Stimulated activated CD8-positive, alpha-beta memory T cell treated with anti-CD3 and anti-CD28 coated beads, Interleukin-15, amount 100 ng/mL, for 1 hour (primary cell): ENCODE data around the gene FTO.
"Not testable (repeated sequence)": the region's sequence is repeated elsewhere in the genome, so short reads cannot be mapped to it uniquely, and the experiment has no call there.

ENCODE experiments used
- DNase-seq: peaks from one replicate; pipeline ENCODE4 v3.0.0-alpha.2; 2020; ENCODE audit warnings: low read depth

The FTO gene

DNA sequence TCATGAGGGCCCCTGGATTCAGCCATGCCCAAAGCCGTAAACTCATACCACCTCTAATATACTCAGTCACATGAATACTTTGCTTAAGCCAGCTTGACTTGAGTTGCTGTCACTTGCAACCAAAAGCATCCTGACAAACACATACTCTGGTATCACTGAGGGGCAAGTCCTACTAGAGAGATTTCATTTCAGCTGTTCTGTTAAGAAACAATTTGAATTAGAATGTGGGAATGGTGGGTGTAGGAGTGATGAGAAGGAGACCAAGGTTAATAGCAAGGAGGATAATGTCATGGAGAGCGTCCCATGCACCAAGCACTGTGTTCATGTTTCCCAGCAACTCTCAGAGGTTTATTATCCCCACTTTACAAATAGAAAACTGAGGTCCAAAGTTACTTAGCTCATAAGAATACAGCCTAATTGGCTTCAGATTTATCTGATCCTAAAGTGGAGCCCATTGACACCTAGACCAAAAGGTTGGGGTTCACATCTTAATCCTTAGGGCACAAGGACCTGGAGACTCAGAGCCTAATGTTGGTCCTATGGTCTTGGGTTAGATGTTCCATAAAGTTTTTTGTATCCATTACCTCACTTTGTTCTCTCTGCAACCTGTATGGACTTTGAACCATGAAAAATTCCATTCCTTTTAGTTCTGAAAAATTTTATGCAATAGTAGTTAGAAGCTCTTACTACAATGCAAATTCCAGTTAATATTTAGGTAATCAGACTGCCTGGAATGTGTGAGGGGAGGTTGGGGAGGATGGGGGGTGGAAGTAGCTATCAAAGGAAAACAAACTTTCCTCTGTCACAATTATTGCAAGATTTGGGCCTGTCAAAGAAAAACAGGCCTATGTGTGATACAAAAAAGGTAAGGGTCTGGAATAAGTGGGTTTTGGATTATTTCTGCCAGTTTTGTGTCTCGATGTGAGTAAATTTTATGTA, 476.7 kb downstream of the FTO start:
- DNase-seq = no peak

DNA sequence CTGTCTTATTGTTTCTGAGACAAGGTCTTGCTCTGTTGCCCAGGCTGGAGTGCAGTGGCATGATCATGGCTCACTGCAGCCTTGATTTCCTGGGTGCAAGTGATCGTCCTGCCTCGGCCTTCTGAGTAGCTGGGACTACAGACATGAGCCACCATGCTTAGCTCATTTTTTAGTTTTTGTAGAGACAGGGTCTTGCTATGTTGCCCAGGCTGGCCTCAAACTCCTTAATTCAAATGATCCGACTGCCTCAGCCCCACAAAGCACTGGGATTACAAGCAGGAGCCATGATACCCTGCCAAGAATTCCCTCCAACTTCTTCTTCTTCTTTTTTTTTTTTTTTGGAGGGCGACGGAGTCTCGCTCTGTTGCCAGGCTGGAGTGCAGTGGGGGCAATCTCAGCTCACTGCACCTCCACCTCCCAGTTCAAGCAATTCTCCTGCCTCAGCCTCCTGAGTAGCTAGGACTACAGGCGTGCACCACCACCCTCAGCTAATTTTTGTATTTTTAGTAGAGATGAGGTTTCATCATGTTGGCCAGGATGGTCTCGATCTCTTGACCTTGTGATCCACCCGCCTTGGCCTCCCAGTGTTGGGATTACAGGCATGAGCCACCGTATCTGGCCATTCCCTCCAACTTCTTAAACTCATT, 477.9 kb downstream of the FTO start:
- DNase-seq = not testable (repeated sequence)

DNA sequence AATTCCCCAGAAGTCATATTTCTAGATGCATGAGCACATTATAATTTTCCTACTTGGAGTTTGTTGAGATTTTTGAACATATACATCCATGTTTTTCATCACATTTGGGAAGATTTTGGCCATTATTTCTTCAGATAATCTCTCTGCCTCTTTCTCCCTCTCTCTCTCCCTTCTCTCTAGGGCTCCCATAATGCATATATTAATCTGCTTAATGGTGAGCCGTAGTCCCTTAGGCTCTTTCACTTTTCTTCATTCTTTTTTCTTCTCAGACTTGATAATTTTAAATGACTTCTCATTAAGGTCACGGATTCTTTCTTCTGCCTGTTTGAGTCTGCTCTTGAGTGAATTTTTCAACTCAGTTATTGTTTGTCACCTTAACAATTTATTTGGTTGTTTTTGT, 481.1 kb downstream of the FTO start:
- no peak for DNase-seq

DNA sequence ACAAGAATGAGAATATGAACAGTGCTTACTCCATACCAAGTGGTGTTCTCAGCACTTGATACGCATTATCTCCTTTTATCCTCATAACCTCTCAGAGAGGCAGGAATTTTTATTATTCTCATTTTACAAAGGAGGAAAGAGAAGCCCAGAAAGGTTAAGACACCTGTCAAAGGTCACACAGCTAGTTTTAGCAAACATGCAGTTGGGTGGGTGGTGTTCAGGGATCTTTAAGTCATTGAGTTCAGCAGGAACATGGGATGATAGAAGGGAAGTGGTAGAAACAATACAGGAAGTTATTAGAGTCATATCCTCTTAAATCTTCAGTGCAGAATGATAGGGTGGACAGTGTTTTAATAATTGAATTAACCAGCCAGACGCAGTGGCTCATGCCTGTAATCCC, 487.2 kb downstream of the FTO start:
- DNase-seq = no peak

DNA sequence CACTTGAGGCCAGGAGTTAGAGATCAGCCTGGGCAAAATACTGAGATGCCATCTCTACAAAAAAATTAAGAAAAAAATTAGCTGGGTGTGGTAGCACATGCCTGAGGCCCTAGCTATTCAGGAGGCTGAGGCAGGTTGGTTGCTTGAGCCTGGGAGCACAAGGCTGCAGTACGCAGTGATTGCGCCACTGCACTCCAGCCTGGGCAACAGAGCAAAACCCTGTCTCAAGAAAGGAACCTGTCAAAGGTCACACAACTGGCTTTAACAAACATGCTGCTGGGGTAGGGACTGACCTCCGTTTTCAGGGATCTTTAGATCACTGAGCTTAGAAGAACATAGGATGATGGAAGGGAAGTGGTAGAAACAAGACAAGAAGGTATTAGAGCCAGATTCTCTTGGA, 487.6 kb downstream of the FTO start:
- no peak for DNase-seq

DNA sequence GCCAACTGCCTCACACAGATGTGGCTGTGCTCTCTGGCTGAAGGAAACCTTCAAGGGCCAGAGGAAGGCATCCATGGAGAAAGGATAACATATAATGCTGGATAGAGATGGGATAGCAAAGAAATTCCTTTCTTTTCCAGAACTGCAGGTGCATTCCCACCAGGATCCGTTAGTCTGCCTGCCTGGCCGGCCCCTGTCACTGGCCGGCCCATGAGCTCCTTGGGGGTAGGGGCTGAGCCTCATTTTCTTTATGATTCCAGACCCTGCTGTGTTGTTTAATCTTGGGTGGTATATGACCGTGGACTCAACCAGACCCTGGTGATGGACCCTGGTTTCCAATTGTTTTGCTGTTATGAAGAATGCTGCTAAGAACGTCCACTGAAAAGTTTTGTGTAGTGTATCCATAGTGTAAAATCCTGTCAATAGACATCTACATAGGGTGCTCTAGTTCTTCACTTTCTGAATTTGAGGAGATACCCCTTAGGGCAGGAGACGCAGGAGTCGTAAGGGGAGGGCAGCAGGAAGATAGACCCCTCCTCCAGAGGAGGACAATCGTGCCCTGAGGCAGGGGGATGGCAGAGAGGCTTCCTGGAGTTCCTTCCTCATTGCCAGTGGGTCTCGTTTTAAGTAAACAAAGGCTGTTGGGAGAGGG, 489.2 kb downstream of the FTO start:
- no peak for DNase-seq

DNA sequence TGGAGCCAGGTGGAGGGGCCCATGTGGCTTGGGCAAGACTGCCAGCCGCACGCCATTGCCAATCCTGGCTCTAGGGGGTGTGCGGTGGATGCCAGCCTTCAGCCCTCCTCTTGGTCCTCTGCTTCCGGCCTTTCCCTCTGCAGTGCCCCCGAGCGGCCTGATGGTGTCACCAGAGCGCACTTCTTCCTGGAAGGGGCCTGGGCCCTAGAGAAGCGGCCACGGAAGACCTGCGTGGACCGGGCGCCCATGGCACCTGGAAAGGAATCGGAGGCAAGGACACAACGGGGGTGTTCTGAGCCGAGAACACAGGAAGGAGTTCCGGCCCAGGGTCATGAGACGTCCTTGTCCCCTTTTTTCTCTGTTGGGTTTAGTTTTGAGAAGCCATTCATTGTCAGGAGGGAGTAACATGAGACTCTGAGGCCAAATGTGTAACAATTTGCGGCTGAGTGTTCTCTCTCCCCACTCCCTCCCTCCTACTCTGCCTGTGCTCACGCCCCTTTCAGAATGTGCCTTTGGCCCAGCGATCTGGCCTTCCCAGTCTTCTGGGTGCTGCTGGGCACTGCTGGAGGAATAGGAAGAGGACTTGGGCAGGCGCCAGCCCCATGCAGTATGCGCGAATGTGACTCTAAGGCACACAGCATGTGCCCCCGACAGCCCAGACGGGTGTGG, 489.8 kb downstream of the FTO start:
- DNase-seq = no peak

DNA sequence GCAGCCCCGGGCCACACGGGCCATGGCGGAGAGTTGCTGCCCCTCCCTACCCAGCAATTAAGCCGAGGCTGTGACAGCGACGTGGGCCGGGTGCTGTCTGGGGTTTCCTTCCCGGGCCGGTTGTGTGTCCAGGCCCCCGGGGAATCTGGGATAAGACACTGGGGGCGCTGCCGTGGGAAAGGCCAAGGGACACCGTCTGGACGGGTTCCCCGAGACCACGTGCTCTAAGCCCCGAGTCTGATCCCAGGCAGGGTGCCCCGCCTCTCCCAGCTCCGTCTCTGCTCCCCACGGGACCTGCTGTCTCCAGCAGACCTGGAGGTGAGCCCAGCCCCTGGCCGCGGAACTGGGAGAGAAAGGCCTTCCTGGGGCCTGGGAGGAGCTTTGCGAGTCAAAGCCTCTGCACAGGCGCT, 490.4 kb downstream of the FTO start:
- no peak for DNase-seq

DNA sequence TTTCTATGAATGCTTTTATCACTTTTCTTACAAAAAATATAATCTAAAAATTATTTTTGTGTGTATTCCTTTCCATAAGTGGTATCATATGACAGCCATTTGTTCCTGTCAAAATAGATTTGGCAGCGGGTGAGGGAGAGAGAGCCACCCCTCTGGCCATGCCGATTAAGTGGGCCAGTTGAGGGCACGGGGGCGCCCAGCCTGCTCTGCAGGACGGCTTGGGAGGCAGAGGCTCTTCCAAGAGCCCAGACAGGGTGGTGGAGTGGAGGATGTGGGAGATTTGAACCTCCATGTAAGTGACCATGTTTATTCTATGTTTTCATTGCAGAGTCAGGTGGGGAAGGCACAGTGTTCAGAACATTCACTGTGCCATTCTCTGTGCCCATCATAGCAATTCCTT, 493.8 kb downstream of the FTO start:
- no peak for DNase-seq

DNA sequence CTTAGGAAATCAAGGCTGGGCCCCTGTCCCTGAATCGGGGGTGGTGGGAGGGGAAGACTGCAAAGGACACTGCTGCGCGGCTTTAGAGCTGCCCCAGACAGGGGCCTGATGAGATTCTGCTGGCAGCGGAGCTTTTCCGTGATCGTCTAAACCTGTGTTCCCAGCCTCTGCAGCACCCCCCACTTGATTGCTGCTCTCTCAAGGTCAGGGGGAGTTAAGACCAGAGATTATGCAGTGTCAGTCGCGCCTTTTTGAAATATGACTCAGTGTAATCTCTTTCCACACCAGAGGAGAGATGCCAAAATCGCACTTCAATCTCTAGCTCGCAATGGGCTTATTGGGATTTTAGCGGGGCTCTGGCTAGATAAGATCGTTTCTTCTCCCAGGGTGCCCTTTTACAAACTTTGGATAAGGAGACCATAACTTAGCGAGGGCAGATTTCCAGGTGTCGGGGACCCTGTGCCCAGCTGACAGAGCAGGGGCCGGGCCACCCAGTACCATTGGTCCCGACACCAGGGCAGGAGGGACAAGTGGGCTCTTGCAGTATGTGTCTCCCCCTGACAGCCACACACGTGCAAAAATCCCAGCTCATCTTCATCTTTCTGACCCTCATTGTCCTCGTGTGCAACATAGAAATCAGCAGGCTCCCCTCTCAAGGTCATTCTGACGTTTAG, 495.7 kb downstream of the FTO start:
- no peak for DNase-seq

DNA sequence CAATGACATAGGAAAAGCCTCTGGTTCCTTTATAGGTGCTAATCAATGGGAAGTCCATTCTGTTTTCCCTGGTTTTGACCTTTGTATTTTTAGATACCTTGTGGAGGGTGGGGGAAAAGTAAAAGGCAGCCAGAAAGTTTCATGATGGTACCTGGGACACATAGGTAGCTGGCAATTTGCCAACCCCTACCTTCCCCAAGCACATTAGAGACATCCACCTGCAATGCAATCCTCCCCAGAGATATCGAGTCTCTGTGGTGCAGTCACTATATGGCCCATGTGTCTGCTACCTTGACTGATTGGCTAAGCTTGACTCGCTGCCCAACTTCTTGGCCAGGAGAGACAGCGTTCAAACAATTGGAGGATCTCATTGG, 496.2 kb downstream of the FTO start:
- no peak for DNase-seq

DNA sequence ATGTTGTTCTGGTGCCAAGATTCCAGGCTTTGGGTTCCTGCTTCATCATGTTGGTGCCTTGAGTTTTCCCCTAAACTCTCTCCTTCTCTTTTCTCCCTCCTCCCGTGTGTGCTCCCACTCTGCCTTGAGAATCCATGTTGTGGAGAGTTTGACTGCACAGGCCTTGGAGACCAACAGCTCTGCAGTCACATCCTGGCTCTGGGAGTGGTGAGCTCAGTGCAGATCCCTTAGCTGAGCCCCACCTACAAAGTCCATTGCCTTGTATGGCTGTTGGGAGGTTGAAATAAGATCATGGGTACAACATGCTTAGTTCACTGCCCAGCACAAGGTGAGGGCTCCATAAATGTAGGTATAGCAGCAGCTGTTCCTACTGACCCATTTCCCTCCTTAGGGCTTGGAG, 496.8 kb downstream of the FTO start:
- no peak for DNase-seq

DNA sequence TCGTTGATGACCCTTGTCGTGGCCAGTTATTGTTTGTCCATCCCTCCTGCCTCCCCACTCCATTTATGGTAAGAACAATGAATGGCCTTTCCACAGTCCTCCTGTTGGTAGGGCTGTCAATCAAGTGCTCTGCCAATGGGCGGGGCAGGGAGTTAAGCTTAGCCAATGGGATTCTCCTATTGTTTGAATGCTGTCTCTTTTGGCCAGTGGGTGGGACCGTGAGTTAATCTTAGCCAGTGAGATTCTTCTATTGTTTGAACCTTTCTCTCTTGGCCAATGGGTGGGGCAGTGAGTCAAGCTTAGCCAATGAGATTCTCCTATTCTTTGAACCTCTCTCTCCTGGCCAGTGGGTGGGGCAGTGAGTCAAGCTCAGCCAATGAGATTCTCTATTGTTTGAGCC, 497.2 kb downstream of the FTO start:
- DNase-seq = no peak
